Ishikawa (cell line): Measurements from ENCODE around the gene MAP3K21.

Experiments used
- CEBPB ChIP-seq: IDR thresholded peaks from 2 replicates; pipeline ENCODE4 v1.6.1; 2012
- CREB1 ChIP-seq: IDR thresholded peaks from 2 replicates; pipeline ENCODE4 v1.6.1; 2012; ENCODE audit warnings: low read depth
- EGR1 ChIP-seq: IDR thresholded peaks from 2 replicates; pipeline ENCODE4 v1.6.1; 2012
- EP300 ChIP-seq: IDR thresholded peaks from 2 replicates; pipeline ENCODE4 v1.6.1; 2012; ENCODE audit warnings: borderline replicate concordance
- FOXM1 ChIP-seq: IDR thresholded peaks from 2 replicates; pipeline ENCODE4 v1.6.1; 2012; ENCODE audit warnings: low read depth, borderline replicate concordance
- MAX ChIP-seq: IDR thresholded peaks from 2 replicates; pipeline ENCODE4 v1.6.1; 2012
- NFIC ChIP-seq: IDR thresholded peaks from 2 replicates; pipeline ENCODE4 v1.6.1; 2012
- RAD21 ChIP-seq: IDR thresholded peaks from 2 replicates; pipeline ENCODE4 v1.6.1; 2012; ENCODE audit warnings: low read depth
- REST ChIP-seq: IDR thresholded peaks from 2 replicates; pipeline ENCODE4 v1.6.1; 2012; ENCODE audit warnings: low read depth, mild to moderate bottlenecking
- TAF1 ChIP-seq: IDR thresholded peaks from 2 replicates; pipeline ENCODE4 v1.6.1; 2012; ENCODE audit warnings: low read depth, mild to moderate bottlenecking
- TCF12 ChIP-seq: IDR thresholded peaks from 2 replicates; pipeline ENCODE4 v1.6.1; 2012; ENCODE audit warnings: low read depth
- TEAD4 ChIP-seq: IDR thresholded peaks from 2 replicates; pipeline ENCODE4 v1.6.1; 2012
- YY1 ChIP-seq: IDR thresholded peaks from 2 replicates; pipeline ENCODE4 v1.6.1; 2012; ENCODE audit warnings: low read depth
- ZBTB7A ChIP-seq: IDR thresholded peaks from 2 replicates; pipeline ENCODE4 v1.6.1; 2012; ENCODE audit warnings: low read depth
- TF ChIP-seq, protein P1 (sequence below): IDR thresholded peaks from 2 replicates; pipeline ENCODE4 v1.6.1; 2012

MAP3K21 gene

GRCh38 chr1:233406339-233406960, 78.9 kb downstream of the MAP3K21 start:
- no peak for TF ChIP-seq CREB1
- no peak for TF ChIP-seq CEBPB
- TF ChIP-seq MAX = no peak
- TF ChIP-seq TAF1 = no peak
- no peak for TF ChIP-seq FOXM1
- TF ChIP-seq, protein P1, sequence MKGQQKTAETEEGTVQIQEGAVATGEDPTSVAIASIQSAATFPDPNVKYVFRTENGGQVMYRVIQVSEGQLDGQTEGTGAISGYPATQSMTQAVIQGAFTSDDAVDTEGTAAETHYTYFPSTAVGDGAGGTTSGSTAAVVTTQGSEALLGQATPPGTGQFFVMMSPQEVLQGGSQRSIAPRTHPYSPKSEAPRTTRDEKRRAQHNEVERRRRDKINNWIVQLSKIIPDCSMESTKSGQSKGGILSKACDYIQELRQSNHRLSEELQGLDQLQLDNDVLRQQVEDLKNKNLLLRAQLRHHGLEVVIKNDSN = no peak
- TF ChIP-seq RAD21 = no peak
- TF ChIP-seq ZBTB7A = no peak
- no peak for TF ChIP-seq NFIC
- TF ChIP-seq TCF12 = no peak
- no peak for TF ChIP-seq YY1
- TF ChIP-seq EGR1 = no peak
- no peak for TF ChIP-seq REST
- no peak for TF ChIP-seq EP300
- TF ChIP-seq TEAD4 = no peak

- TF ChIP-seq CEBPB (no peak), MAX (no peak), REST (no peak), ZBTB7A (no peak), FOXM1 (no peak)
- TF ChIP-seq, protein P1 = no peak
Measured at GRCh38 chr1:233406994-233407631, 79.6 kb downstream of the MAP3K21 start.

DNA sequence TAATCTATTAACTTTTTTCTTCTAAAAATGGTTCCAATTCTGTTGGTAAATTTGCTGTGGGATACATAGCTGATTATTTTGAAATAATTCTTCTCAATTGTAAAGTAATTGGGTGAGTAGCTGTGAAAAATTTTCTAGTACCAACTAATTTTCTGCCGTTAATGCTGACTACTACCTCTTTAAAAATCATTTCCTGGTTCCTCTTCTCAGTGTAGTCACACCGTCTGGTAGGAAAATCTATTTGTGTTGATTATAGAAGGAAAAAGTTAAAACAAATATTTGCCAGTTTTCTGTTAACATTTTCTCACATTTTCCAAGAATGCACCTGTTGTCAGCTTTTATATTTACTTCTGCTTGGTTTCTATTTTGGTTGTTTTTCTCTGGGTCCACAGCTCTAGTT, 82.0 kb downstream of the MAP3K21 start:
- TF ChIP-seq FOXM1 (no peak), TEAD4 (no peak), REST (no peak), CREB1 (no peak), CEBPB (no peak), EGR1 (no peak), MAX (no peak), NFIC (no peak), TCF12 (no peak), TAF1 (no peak), EP300 (no peak)
- TF ChIP-seq, protein P1 = no peak

DNA sequence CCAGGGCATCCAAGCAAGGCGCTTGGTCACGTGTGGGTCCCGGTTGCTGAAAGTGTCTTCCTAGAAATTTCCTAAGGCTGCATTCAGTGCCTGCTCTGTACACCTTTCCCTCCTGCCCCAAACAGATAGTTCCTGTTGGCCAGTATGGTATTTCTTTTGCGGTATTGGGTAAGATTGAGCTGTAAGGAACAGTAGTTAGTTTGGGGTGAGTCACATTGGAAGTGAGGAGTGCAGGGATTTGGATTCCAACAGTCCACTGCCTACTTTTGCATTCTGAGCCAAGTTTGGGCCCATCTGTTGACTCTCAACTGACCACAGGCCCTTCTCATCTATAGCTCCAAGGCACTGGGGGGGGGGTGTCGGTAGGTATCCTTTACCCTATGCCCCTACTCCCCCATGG, 83.4 kb downstream of the MAP3K21 start:
- TF ChIP-seq TEAD4 = no peak
